ENCODE measurements around the gene ELN. TPM values are rescaled to one million over a fixed set of nuclear protein-coding genes. Genes with fewer than 3 reads are reported as not detected.

The ELN gene
- total and polyA plus RNA-seq, 9 donors, result 60.4 to 217 (median 153) TPM

GRCh38 chr7:74069790-74070618 lies 42.0 kb downstream of the ELN start:
- H3K9me3 ChIP-seq (replicated peaks; ENCODE audit: control insufficient read depth, low read depth, low read length), result no peaks in the 10 kb centered on the region
- H3K36me3 ChIP-seq (ENCODE audit: control insufficient read depth, insufficient read depth, low read length), result no peaks in the 10 kb centered on the region
- no peak for DNase-seq
- no peaks in the 10 kb centered on the region for H3K27me3 ChIP-seq (ENCODE audit: control insufficient read depth, insufficient read depth, low read length)
- no peak overlapping the region for H3K4me3 ChIP-seq (ENCODE audit: low read length)
- 80% methylated on average over 8 of the region's 11 CpGs for WGBS (ENCODE audit: insufficient coverage)
- H3K27ac ChIP-seq (ENCODE audit: low read length), result no peak overlapping the region
- H3K4me1 ChIP-seq (ENCODE audit: control insufficient read depth, insufficient read depth, low read length), result no peaks in the 10 kb centered on the region

- Histone ChIP-seq H3K27ac (ENCODE audit: low read length) (no peak overlapping the region), H3K27me3 (ENCODE audit: control insufficient read depth, insufficient read depth, low read length) (no peaks in the 10 kb centered on the region), H3K36me3 (ENCODE audit: control insufficient read depth, insufficient read depth, low read length) (no peaks in the 10 kb centered on the region), H3K9me3 (replicated peaks; ENCODE audit: control insufficient read depth, low read depth, low read length) (no peaks in the 10 kb centered on the region), H3K4me1 (ENCODE audit: control insufficient read depth, insufficient read depth, low read length) (no peaks in the 10 kb centered on the region), H3K4me3 (ENCODE audit: low read length) (no peak overlapping the region)
- no peak for DNase-seq
- 65% methylated on average over 6 of the region's 6 CpGs for WGBS (ENCODE audit: insufficient coverage)
Measured at GRCh38 chr7:74070619-74070921, 42.6 kb downstream of the ELN start.

- no peaks in the 10 kb centered on the region for H3K9me3 ChIP-seq (replicated peaks; ENCODE audit: control insufficient read depth, low read depth, low read length)
- no peak overlapping the region for H3K4me3 ChIP-seq (ENCODE audit: low read length)
- 100% methylated on average over 2 of the region's 3 CpGs for WGBS (ENCODE audit: insufficient coverage)
Measured at GRCh38 chr7:74071121-74071520, 43.1 kb downstream of the ELN start.

GRCh38 chr7:74074770-74075169 lies 46.8 kb downstream of the ELN start:
- peaks cover 7% of the 10 kb centered on the region for H3K4me1 ChIP-seq (ENCODE audit: control insufficient read depth, insufficient read depth, low read length)
- H3K36me3 ChIP-seq (ENCODE audit: control insufficient read depth, insufficient read depth, low read length), result no peaks in the 10 kb centered on the region
- H3K4me3 ChIP-seq (ENCODE audit: low read length), result no peak overlapping the region
- H3K9me3 ChIP-seq (replicated peaks; ENCODE audit: control insufficient read depth, low read depth, low read length), result no peaks in the 10 kb centered on the region
- DNase-seq, result peak; percentile 58
- WGBS (ENCODE audit: insufficient coverage), result no CpG with 5 or more reads among the region's 1 CpG
- H3K27me3 ChIP-seq (ENCODE audit: control insufficient read depth, insufficient read depth, low read length), result no peaks in the 10 kb centered on the region
- no peak overlapping the region for H3K27ac ChIP-seq (ENCODE audit: low read length)

More at GRCh38 chr7:74071121-74071520, 43.1 kb downstream of the ELN start:
- Histone ChIP-seq H3K4me1 (ENCODE audit: control insufficient read depth, insufficient read depth, low read length) (no peaks in the 10 kb centered on the region), H3K36me3 (ENCODE audit: control insufficient read depth, insufficient read depth, low read length) (no peaks in the 10 kb centered on the region), H3K27me3 (ENCODE audit: control insufficient read depth, insufficient read depth, low read length) (no peaks in the 10 kb centered on the region), H3K27ac (ENCODE audit: low read length) (no peak overlapping the region)
- DNase-seq, result no peak

GRCh38 chr7:74078461-74078860 lies 50.5 kb downstream of the ELN start:
- no peak overlapping the region for H3K27ac ChIP-seq (ENCODE audit: low read length)
- DNase-seq, result no peak
- H3K4me1 ChIP-seq (ENCODE audit: control insufficient read depth, insufficient read depth, low read length), result peaks cover 16% of the 10 kb centered on the region
- no peaks in the 10 kb centered on the region for H3K36me3 ChIP-seq (ENCODE audit: control insufficient read depth, insufficient read depth, low read length)
- WGBS (ENCODE audit: insufficient coverage), result 100% methylated on average over 2 of the region's 2 CpGs
- no peak overlapping the region for H3K4me3 ChIP-seq (ENCODE audit: low read length)
- no peaks in the 10 kb centered on the region for H3K9me3 ChIP-seq (replicated peaks; ENCODE audit: control insufficient read depth, low read depth, low read length)
- no peaks in the 10 kb centered on the region for H3K27me3 ChIP-seq (ENCODE audit: control insufficient read depth, insufficient read depth, low read length)

GRCh38 chr7:74082770-74083116 lies 54.8 kb downstream of the ELN start:
- peak overlapping the region; percentile 78 for H3K27ac ChIP-seq (ENCODE audit: low read length)
- DNase-seq, result no peak
- H3K27me3 ChIP-seq (ENCODE audit: control insufficient read depth, insufficient read depth, low read length), result no peaks in the 10 kb centered on the region
- 83% methylated on average over 2 of the region's 9 CpGs for WGBS (ENCODE audit: insufficient coverage)
- peaks cover 27% of the 10 kb centered on the region for H3K4me1 ChIP-seq (ENCODE audit: control insufficient read depth, insufficient read depth, low read length)
- H3K9me3 ChIP-seq (replicated peaks; ENCODE audit: control insufficient read depth, low read depth, low read length), result no peaks in the 10 kb centered on the region
- H3K4me3 ChIP-seq (ENCODE audit: low read length), result peak overlapping the region; percentile 36
- H3K36me3 ChIP-seq (ENCODE audit: control insufficient read depth, insufficient read depth, low read length), result peaks cover 11% of the 10 kb centered on the region

GRCh38 chr7:74083117-74083876 lies 55.3 kb downstream of the ELN start, which contains the start of gene LIMK1:
TSS of gene LIMK1 (plus strand) at chr7:74083804. CDS start at chr7:74083991, 187 bp downstream.
- Histone ChIP-seq H3K9me3 (replicated peaks; ENCODE audit: control insufficient read depth, low read depth, low read length) (no peaks in the 10 kb centered on the region), H3K27me3 (ENCODE audit: control insufficient read depth, insufficient read depth, low read length) (no peaks in the 10 kb centered on the region), H3K27ac (ENCODE audit: low read length) (peak within 1 kb of the TSS; percentile 78), H3K4me3 (ENCODE audit: low read length) (peak within 1 kb of the TSS; percentile 65), H3K36me3 (ENCODE audit: control insufficient read depth, insufficient read depth, low read length) (peaks cover 11% of the 10 kb centered on the region), H3K4me1 (ENCODE audit: control insufficient read depth, insufficient read depth, low read length) (peaks cover 27% of the 10 kb centered on the region)
- WGBS (ENCODE audit: insufficient coverage), result 7% methylated on average over 54 of the region's 71 CpGs
- peak; percentile 91 for DNase-seq

- WGBS (ENCODE audit: insufficient coverage), result under 1% methylated on average over 41 of the region's 61 CpGs
- Histone ChIP-seq H3K27me3 (ENCODE audit: control insufficient read depth, insufficient read depth, low read length) (no peaks in the 10 kb centered on the region), H3K36me3 (ENCODE audit: control insufficient read depth, insufficient read depth, low read length) (peaks cover 15% of the 10 kb centered on the region), H3K4me3 (ENCODE audit: low read length) (peak overlapping the region; percentile 65), H3K27ac (ENCODE audit: low read length) (peak overlapping the region; percentile 51), H3K4me1 (ENCODE audit: control insufficient read depth, insufficient read depth, low read length) (peaks cover 26% of the 10 kb centered on the region), H3K9me3 (replicated peaks; ENCODE audit: control insufficient read depth, low read depth, low read length) (no peaks in the 10 kb centered on the region)
- peak; percentile 60 for DNase-seq
Measured at GRCh38 chr7:74083928-74084721, 56.2 kb downstream of the ELN start.

GRCh38 chr7:74084722-74085578 lies 57.0 kb downstream of the ELN start:
- WGBS (ENCODE audit: insufficient coverage), result 58% methylated on average over 3 of the region's 6 CpGs
- Histone ChIP-seq H3K36me3 (ENCODE audit: control insufficient read depth, insufficient read depth, low read length) (peaks cover 15% of the 10 kb centered on the region), H3K4me3 (ENCODE audit: low read length) (peak overlapping the region; percentile 65), H3K27ac (ENCODE audit: low read length) (no peak overlapping the region), H3K9me3 (replicated peaks; ENCODE audit: control insufficient read depth, low read depth, low read length) (no peaks in the 10 kb centered on the region), H3K4me1 (ENCODE audit: control insufficient read depth, insufficient read depth, low read length) (peaks cover 20% of the 10 kb centered on the region), H3K27me3 (ENCODE audit: control insufficient read depth, insufficient read depth, low read length) (no peaks in the 10 kb centered on the region)
- DNase-seq, result no peak

Data from muscle of leg (tissue), 11 donors.